HG03460 (cell line): ENCODE measurements around the gene AQP1.

Source experiments
- ATAC-seq: cut with Tn5 transposase; IDR thresholded peaks from one replicate; pipeline ENCODE4 v1.9.1; 2021; ENCODE audit not compliant: unreplicated experiment

The AQP1 gene

GRCh38 chr7:30905078-30906012 lies 6.3 kb upstream of the AQP1 start:
- no peak for ATAC-seq

DNA sequence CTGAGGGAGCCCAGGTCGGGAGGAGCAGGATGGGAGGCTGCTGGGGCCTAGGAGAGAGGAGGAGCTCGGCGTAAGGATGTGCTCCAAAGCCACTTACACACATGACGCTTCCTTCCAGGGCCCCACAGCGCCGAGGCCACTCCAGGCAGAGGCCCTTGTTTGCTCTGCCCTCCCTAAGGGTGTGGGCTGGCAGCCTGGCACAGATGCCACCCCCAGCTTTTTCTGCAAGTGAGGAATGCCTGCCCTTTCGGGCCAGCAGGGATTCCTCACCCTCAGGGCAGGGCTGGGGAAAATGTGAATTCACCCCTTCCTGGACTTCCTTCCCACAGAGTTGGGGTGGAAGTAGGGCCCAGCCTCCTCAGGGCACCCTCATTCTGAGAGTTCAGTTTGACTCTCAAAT lies 5.6 kb upstream of the AQP1 start:
- no peak for ATAC-seq

GRCh38 chr7:30906515-30907240 lies 5.0 kb upstream of the AQP1 start:
- no peak for ATAC-seq

GRCh38 chr7:30907527-30908267 lies 4.0 kb upstream of the AQP1 start:
- no peak for ATAC-seq

DNA sequence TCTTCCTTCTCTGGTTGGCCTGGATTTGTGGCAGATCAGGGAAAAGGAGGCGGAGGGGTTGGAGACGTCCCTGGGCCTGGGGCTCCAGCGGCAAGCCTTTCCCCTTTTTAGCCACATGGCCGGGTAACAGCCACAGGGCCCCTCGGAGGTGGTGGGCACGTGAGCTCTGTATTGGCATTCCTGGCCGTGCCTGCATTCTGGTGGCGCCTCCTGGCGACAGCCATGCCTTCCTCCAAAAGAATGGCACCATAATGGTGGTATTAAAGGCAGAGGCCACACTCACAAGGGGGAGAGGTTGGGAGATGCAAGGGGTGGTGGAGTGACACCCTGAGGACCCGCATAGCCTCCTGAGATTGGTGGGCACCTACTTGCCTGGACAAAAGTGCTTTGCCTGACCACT lies 3.0 kb upstream of the AQP1 start:
- ATAC-seq = no peak

DNA sequence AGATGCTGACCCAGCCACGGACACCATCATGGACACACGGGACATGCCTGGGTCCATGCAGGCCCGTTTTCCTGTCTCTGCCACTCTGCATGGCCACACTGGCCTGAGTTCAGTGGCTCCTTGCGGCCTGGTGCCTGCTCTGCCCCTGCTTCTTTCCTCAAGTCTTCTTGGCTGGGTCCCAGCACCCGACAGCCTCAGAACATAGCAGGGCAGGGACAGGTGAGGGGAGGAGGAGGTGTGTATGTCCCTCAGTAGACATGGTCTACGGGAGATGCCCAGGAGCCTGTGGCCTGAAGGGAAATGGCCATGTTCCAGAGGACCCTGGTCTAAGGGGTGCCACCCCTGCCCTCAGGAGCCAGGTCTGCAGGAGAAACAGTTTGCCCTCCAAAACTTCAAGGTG lies 2.2 kb upstream of the AQP1 start:
- ATAC-seq = no peak

- ATAC-seq = no peak
These were observed 1.1 kb upstream of the AQP1 start for GRCh38 chr7:30910411-30911073.

- no peak for ATAC-seq
These were observed 520 bp upstream of the AQP1 start for GRCh38 chr7:30911133-30911532.

DNA sequence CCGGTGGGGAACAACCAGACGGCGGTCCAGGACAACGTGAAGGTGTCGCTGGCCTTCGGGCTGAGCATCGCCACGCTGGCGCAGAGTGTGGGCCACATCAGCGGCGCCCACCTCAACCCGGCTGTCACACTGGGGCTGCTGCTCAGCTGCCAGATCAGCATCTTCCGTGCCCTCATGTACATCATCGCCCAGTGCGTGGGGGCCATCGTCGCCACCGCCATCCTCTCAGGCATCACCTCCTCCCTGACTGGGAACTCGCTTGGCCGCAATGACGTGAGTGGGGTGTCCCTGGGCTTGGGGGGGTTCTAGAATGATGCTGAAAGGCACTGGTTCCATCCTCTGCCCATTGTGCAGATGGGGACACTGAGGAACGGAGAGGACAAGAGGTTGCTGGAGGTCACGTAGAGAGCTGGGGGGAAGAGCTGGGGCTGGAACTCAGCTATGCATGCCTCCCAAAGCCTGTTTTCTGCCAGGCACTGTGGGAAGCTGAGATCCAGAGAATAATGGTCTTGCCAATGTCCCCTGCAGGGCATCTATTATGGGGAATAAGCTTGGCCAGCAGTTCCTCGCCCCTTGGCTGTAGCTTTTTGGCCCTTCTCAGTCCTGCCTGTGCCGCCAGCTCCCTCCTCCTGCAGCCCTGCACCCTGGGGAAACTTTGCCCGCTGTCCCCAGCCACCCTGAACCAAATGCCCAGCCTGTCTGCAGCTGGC lies 523 bp downstream of the AQP1 start:
- ATAC-seq = no peak

GRCh38 chr7:30912731-30912985 lies 1.0 kb downstream of the AQP1 start:
- ATAC-seq = no peak

DNA sequence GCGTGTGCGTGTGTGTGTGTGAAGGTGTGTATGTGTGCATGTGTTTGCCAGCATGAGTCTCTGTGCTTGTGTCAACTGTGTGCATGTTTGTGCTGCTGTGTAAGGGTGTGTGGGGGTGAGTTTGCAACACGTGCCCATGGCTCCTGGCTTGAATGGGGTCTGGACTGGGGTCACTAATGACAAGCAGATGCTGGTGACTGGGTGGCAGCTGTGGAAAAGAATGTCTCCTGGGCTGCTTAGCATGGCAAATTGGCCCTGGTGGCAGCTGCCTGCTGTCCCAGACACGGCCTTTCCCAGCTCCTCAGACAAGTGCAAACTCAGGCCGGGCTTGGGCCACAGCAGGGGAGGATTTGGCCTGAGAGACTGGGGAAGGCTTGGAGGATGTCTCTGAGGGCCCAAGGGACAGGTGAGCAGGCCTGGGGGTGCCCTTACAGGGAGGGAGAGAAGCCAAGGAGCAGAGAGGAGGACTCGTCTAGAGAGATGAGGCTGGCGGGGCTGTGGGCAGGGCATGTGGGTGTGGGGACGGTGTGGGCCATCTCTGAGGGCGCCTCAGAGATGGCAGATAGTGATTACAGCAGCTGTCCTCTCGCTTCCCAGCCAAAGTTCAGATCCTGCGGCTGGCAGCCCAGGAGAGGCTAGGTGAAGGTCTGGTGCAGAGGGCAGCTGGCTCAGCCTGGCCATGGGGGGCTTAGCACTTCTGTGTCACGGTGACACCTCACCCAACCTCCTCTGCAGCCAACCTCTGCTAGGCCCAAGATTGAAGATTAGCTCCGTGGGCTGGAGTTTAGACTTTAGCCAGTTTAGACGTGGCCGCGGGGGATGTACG lies 1.5 kb downstream of the AQP1 start:
- ATAC-seq = no peak

DNA sequence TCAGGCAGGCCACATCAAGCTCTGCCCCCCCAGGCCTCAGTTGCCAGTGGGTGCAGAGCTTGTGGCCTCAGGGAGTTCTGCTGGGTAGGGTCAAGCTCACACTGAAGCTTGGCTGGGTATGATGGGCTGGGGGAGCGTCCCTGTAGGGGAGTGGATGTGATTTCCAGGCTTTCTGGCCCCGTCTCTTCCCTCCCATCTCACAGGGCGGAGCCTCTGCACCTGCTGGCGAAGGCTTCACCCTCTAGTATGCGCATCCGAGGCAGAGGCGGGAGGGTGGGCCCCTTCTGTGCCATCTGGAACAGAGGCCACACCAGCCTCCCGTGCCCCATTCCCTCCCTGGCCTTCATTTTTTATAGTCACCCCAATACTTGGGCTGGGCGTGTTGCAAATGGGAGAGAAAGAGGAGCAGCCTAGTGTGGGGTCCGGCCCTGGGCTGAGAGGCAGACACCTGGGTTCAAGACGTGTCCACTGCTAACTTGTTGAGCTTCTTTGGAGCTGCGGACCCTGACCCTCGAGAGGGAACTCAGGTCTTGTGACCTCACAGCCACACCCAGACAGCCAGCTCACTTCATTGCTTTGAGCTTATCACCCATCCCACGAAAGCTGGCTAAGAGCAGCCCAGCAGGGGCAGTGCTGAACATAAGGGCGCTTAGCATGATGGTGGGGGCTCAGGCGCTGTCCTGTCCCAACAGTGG lies 2.3 kb downstream of the AQP1 start:
- no peak for ATAC-seq

DNA sequence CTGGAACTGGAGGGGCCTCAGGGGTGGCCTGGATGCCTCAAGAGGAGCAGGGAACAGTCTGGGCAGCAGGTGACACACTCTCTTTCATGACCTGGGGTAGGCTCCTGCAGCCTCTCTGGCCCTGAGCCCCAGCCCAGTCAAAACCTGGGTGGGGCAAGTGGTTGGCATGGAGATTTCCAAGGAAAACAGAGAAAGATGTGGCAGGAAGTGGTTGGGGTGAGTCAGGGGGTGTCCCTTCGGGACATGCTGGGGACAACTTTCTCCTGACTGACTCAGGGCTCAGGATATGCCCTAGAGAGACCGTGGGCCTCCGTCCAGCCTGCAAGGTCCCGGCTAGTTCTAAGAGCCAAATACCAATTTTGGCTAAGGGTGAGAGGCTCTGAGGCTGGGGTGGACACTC lies 2.9 kb downstream of the AQP1 start:
- ATAC-seq = no peak

- no peak for ATAC-seq
These were observed 3.5 kb downstream of the AQP1 start for GRCh38 chr7:30915005-30915601.

DNA sequence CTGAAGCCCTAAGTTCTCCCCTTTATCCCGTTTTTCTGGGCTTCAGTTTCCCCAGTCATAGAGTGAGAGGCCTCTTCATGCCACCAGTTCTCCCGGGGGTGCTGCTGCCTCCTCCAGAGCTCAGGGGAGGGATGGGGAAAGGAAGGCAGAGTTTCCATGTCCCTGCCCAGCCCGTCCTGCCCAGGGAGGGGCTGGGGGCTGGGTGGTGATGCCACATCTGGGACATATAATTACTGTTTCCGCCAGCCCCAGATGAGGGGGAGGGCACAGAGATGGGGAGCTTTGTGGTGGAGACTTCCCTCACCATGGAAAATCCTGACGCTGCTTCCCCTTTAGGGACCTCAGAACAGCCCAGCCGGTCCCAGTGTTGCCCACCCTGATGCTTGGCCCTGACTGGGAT lies 4.1 kb downstream of the AQP1 start:
- no peak for ATAC-seq

GRCh38 chr7:30916255-30916654 lies 4.6 kb downstream of the AQP1 start:
- ATAC-seq = no peak

- no peak for ATAC-seq
These were observed 5.1 kb downstream of the AQP1 start for GRCh38 chr7:30916767-30917166.

DNA sequence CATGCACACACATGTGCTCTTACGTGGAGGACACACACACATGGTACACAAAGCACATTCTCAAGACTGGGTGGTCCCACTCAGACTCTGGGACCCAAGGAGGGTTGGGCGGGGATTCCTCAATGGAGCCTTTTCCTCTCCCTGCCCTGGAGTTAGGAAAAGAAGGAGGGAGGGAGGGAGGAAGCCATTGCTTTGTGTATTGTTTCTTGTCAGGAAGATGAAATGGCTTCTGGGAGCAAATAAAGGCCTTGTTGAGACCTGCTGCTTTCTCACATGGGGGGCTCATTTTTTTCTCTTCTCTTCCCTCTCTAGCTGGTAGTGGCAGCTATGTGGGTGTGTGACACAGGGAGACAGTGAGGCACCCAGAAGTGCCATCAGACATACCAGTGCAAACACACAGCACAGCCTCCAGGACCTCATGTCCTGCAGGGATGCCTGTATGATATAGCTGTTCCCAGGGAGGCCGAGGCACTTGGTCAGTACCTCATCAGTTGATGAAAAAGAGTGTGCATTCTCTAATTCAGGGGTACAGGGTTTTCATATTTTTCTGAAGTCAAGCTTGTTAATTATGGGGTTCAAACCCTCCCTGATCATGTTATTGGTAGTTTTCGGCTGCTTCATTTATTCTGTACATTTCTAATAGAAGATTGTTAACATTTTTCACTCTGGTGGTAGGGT lies 5.7 kb downstream of the AQP1 start:
- ATAC-seq = no peak
